ENCODE data around the gene PRG3.
"Not testable (repeated sequence)": the region's sequence is repeated elsewhere in the genome, so short reads cannot be mapped to it uniquely, and the experiment has no call there.

Gene PRG3

DNA sequence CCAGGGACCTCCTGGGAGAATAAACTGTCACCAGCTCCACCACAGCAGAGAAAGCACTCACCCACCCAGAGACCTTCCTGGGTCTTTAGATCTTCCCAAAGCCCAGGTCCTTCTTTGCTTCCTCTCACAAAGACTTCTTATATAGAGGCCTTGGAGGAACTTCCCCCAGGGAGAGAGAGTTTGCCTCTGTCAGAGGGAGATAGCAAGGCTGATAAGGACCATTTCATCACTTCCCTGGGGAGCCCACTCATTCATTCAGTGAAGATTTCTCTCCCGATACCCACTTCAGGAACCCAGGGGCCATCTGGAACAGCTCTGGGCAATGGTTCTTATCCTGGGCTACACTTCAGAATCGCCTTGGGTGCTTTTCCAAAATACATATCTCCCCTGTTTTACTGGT is 9.6 kb upstream of the PRG3 start, which contains the start of gene PRG2:
Gene PRG2, minus strand, starts transcription at position 116 of the 400 bp plus-strand sequence. CDS start 706 bp downstream, outside the sequence.
- no peak for DNase-seq (ENCODE audit: low read depth in 2 of 2)

DNA sequence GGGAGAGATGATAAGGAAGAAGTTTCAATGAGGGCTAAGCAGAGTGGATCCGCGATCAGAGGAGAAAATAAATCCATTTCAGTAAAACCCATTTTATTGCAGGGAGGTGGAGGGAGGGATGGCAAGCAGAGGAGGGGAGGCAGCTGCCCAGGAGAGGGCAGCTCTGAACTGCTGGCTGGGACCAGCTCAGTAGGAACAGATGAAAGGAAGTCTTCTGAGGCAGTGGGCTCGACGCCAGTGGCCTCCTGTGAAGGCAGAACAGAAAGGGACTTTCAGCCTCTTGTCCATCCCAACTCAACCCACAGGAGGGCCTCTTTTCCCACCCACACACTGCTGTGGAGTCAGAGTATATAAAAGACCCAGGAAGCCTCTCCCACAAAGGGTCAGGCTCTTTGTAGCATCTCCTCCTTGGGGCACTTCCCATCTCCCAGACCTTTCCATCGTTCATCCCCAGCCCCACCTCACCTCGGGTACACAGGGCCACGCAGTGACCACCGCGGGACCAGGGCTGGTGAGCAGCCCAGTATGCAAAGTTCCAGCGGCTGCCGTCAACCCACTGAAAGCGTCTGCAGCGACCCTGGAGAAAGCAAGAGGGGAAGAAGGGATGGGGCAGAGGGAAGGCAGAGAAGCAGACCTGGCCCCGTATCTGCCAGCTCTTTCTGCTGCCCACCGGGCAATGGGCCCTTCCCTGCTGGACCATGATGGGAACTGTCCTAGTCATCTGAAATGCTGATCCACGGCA is 6.5 kb upstream of the PRG3 start:
- no peak for DNase-seq (ENCODE audit: low read depth in 2 of 2)

DNA sequence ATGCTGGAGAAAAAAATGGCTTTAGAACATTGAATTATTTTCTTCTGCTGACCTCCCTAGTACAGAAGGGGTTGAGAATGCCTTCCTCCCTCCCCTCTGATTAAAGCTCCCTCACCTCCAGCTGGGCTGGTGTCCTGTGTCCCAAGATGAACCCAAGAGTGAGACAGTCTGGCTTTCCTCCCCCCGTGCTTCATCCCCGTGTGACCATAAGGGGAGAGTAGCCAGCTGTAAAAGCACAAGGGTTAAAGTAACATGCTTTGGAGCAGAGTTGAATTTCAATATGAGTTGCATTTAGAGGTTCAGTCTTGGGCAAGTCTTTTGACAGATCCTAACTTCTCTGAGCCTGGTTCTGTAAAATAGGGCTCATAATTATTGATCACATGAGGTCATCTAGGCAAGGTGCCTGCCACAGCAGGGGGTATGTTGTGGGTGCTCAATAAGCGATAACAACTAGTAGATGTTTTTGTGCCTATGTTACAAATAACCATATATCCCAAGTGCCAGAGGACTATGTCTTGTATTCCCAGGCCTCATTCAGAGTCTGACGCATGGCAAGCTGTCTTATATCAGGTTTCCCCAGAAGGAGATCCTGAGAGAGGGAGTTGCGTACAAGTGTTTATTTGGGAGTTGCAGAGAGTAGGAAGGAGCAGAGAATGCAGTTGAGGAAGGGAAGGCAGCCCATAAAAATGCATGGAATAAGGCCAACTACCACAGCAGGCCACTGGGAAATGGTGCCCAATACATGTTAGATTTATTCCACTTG is 5.4 kb upstream of the PRG3 start:
- no peak for DNase-seq (ENCODE audit: low read depth in 2 of 2)

DNA sequence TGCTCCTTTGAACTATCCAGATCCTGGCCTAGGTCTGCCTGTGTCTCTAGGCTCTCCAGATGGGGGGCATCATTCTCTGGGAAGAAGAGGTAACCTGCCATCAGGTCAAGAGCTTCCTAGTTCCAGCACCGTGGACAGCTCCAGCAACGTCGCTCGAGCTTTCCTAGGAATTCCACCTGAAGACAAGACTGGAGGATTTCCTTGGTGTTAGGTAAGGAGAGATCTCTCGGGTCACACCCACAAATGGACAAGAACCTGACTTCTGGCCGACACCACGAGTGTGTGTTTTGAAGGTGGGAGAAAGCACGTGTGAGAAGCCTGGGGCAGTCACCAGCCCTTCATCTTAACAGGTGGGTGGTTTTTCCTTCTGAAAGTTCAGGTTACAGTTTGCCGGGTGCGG is 1.2 kb downstream of the PRG3 start:
- DNase-seq (ENCODE audit: low read depth in 2 of 2) = no peak

- DNase-seq (ENCODE audit: low read depth in 2 of 2) = no peak
Observed at GRCh38 chr11:57378186-57378585, 2.8 kb downstream of the PRG3 start.

- no peak for DNase-seq (ENCODE audit: low read depth in 2 of 2)
Observed at GRCh38 chr11:57377107-57377506, 3.8 kb downstream of the PRG3 start.

GRCh38 chr11:57376095-57377090 is 4.6 kb downstream of the PRG3 start:
- DNase-seq (ENCODE audit: low read depth in 2 of 2) = no peak

DNA sequence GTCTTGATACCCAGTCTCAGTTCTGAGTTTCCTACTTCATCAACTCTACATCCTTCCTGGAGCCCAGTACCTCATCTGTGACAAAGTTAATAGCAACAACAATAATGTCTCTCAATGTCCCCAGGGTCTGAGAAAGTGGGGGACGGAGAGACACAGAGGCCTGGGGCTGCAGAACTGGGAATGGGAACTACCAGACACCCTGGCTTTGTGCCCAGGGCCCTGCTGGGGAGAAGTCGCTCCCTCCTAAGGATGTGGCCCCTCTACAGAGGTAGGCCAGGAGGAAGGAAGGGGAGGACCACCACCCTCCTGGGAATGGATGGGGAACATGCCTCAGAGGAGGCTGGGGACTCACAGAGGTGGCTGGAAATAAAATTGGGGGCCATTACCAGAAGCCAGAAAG is 5.5 kb downstream of the PRG3 start:
- DNase-seq (ENCODE audit: low read depth in 2 of 2) = no peak

- DNase-seq (ENCODE audit: low read depth in 2 of 2) = no peak
Observed at GRCh38 chr11:57374966-57375365, 6.0 kb downstream of the PRG3 start.

GRCh38 chr11:57373146-57373545 is 7.8 kb downstream of the PRG3 start:
- no peak for DNase-seq (ENCODE audit: low read depth in 2 of 2)

GRCh38 chr11:57370941-57371340 is 10.0 kb downstream of the PRG3 start:
- DNase-seq (ENCODE audit: low read depth in 2 of 2) = no peak

- no peak for DNase-seq (ENCODE audit: low read depth in 2 of 2)
Observed at GRCh38 chr11:57370251-57370650, 10.7 kb downstream of the PRG3 start.

DNA sequence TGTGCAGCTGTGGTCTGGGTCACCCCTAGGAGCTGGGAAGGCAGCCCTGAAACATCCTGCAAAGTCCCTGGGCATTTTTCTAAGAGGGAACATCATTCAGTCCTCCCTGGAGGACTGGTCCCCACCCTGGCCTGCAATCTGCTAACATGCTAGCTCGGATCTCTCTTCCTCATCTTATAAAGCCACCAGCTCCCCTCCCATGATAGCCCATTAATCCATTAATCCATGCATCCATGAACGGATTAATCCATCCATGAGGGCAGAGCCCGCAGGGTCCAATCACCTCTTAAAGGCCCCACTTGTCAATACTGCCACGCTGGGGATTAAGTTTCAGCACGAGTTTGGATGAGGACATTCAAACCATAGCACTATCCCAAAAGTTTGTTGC is 12.1 kb downstream of the PRG3 start:
- no peak for DNase-seq (ENCODE audit: low read depth in 2 of 2)

GRCh38 chr11:57368106-57368844 is 12.7 kb downstream of the PRG3 start:
- DNase-seq (ENCODE audit: low read depth in 2 of 2) = no peak

DNA sequence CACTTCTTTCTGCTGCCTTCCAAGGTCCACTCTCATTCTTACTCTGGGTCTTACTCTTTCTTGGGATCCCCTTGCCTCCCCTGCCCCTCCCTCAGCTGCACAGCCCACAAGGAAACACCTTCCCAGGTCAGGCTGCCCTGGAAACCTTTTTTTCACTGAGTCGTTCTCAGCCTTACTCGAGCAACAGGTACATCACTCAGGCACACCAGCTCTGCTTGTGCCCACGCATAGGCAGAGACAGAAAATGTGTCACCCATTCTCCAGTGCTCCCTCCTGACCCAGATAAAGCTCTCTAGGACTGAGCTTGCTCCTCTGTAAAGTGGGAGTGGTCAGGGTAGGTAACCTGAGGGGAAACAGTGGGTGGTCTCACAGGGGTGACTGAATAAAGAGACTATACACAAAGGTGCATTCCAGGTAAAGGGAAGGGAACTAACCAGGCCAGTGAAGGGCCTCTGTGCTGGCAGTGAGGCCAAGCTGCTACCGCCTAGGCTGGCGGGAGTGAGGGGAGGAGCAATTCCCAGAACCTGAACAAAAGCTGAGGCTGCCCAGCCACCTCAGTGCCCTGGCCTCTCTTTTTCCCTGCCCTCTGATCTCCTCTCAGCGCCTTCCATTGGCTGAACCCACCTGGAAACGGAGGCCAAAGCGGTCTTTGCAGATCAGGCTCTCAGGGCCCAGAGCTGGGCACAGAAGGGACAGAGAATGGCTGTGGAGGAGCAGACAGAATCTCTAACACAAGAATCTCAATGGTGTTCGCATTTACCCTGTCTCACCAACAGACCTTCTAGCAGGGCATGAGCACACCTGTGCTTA is 15.9 kb downstream of the PRG3 start:
- DNase-seq (ENCODE audit: low read depth in 2 of 2) = no peak

GRCh38 chr11:57363131-57364080 is 17.5 kb downstream of the PRG3 start:
- DNase-seq (ENCODE audit: low read depth in 2 of 2) = no peak

DNA sequence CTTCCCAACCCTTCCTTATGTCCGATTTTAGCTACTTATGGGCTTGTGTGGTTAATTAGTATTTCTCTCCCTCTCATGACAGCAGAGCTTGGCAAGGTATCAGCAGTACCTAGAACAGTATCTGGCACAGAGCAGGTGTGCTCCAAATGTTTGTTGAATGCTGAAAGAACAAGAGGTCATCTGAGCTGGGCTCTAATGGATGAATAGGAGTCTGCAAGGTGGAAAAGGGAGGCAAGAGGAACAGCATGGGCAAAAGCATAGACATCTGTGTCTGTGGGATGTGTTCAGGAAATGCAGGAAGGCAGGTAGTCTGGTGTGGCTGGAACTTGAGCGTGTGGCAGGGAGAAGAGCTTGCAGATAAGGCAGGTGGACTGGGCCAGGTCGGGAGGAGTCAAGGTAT is 19.0 kb downstream of the PRG3 start:
- DNase-seq (ENCODE audit: low read depth in 2 of 2) = no peak

- DNase-seq (ENCODE audit: low read depth in 2 of 2) = not testable (repeated sequence)
Observed at GRCh38 chr11:57361420-57361819, 19.5 kb downstream of the PRG3 start.

GRCh38 chr11:57360991-57361390 is 20.0 kb downstream of the PRG3 start:
- DNase-seq (ENCODE audit: low read depth in 2 of 2) = no peak

Data from stimulated activated CD4-positive, alpha-beta T cell treated with anti-CD3 and anti-CD28 coated beads, Interleukin-4, amount 100 ng/mL, for 48 hours (primary cell).